ACC112 (cell line): ENCODE results near the gene SPACDR.
"Not testable (repeated sequence)": the region's sequence is repeated elsewhere in the genome, so short reads cannot be mapped to it uniquely, and the experiment has no call there.

Experiments
- H2AFZ ChIP-seq: fragments of 200-600 bp; sonication (generic); one replicate; pipeline ENCODE4 v1.6.0; 2017; ENCODE audit warnings: antibody characterized with exemption, low read length; ENCODE audit not compliant: unreplicated experiment
- H3K27ac ChIP-seq: fragments of 200-600 bp; sonication (generic); 2 replicates; pipeline ENCODE4 v1.5.1; 2014; ENCODE audit warnings: low read depth, mild to moderate bottlenecking, antibody characterized with exemption, low read length, moderate library complexity
- H3K27me3 ChIP-seq: fragments of 200-600 bp; sonication (generic); 2 replicates; pipeline ENCODE4 v1.6.1; 2014; ENCODE audit warnings: mild to moderate bottlenecking, antibody characterized with exemption, low read length, moderate library complexity, mixed read lengths; ENCODE audit not compliant: insufficient read depth
- H3K36me3 ChIP-seq: fragments of 200-600 bp; sonication (generic); 2 replicates; pipeline ENCODE4 v1.6.1; 2016; ENCODE audit warnings: mild to moderate bottlenecking, antibody characterized with exemption, low read length, moderate library complexity, mixed read lengths; ENCODE audit not compliant: insufficient read depth
- H3K4me1 ChIP-seq: fragments of 200-600 bp; sonication (generic); one replicate; pipeline ENCODE4 v1.6.1; 2016; ENCODE audit warnings: low read length, mixed read lengths; ENCODE audit not compliant: insufficient read depth, unreplicated experiment, control insufficient read depth
- H3K4me3 ChIP-seq: fragments of 200-600 bp; sonication (generic); 2 replicates; pipeline ENCODE4 v1.5.1; 2014; ENCODE audit warnings: mild to moderate bottlenecking, low read depth, low read length
- H3K79me2 ChIP-seq: fragments of 200-600 bp; sonication (generic); one replicate; pipeline ENCODE4 v1.6.0; 2016; ENCODE audit warnings: low read length; ENCODE audit not compliant: control insufficient read depth, unreplicated experiment, insufficient read depth

SPACDR gene

DNA sequence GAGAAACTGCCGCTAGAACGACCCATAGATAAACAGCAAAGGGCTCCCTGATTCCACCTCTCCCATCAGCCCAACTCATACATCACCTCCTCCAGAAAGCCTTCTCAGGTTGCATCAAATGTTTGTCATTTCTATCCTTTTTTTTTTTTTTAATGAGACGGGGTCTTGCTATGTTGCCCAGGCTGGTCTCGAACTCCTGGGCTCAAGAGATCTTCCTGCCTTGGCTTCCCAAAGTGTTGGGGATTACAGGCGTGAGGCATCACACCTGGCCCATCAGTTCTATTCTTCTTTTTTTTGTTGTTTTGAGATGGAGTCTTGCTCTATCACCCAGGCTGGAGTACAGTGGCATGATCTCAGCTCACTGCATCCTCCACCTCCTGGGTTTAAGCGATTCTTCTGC, 7.0 kb downstream of the SPACDR start:
- Histone ChIP-seq H3K36me3 (no peaks in the 10 kb centered on the region), H3K4me3 (no peak overlapping the region), H3K4me1 (no peaks in the 10 kb centered on the region), H3K79me2 (no peaks in the 10 kb centered on the region), H2AFZ (no peak overlapping the region), H3K27me3 (no peaks in the 10 kb centered on the region), H3K27ac (no peak overlapping the region)

DNA sequence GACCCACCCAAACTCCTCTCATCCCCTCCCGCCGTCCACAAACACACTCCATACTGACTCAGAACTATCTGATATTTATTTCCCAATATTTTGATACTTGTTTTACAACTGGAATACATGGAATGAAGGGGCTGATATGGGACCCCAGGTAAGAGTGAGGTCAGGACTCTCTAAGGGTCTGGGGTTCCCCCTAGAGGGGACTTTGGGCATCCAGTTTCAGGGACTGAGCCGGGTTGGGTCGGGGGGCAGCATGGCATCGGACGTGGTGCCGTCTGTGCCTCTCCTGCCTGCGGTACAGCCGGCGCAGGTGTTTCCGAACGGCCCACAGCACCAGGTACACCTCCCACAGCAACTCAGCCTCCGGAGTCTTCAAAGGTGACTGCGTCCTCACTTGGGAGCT, 7.5 kb downstream of the SPACDR start:
- Histone ChIP-seq H3K4me3 (no peak overlapping the region), H3K27me3 (no peaks in the 10 kb centered on the region), H2AFZ (no peak overlapping the region), H3K27ac (no peak overlapping the region), H3K79me2 (no peaks in the 10 kb centered on the region), H3K36me3 (no peaks in the 10 kb centered on the region), H3K4me1 (no peaks in the 10 kb centered on the region)

DNA sequence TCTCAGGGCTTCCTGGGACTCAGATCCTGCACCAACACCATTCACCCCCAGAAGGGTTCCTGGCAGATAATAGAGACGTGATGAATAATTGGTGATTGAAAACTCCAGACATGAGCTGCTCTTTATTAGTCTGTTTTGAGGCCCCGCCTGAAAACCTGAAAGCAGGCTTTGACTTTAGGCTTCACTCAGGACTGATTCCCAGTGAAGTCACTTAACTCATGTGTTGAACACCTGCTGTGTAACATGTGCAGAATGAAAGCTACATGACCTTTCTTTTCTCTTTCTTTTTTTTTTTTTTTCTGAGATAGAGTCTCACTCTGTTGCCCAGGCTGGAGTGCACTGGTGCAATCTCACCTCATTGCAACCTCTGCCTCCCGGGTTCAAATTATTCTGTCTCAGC, 8.9 kb downstream of the SPACDR start:
- no peaks in the 10 kb centered on the region for H3K27me3 ChIP-seq

DNA sequence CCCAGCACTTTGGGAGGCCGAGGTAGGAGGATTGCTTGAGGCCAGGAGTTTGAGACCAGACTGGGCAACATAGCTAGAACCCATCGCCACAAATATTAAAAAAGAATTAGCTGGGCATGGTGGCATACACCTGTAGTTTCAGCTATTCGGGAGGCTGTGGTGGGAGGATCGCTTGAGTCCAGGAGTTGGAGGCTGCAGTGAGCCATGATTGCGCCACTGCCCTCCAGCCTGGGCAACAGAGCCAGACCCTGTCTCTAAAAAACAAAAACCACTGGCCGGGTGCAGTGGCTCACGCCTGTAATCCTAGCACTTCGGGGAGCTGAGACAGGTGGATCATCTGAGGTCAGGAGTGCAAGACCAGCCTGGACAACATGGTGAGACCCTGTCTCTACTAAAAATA, 10.2 kb downstream of the SPACDR start:
- H3K4me3 ChIP-seq: not testable (repeated sequence)

More for the DNA sequence above, 8.9 kb downstream of the SPACDR start:
- H3K36me3 ChIP-seq: no peaks in the 10 kb centered on the region
- H2AFZ ChIP-seq: no peak overlapping the region
- H3K79me2 ChIP-seq: no peaks in the 10 kb centered on the region
- no peak overlapping the region for H3K4me3 ChIP-seq
- no peak overlapping the region for H3K27ac ChIP-seq
- H3K4me1 ChIP-seq: no peaks in the 10 kb centered on the region

DNA sequence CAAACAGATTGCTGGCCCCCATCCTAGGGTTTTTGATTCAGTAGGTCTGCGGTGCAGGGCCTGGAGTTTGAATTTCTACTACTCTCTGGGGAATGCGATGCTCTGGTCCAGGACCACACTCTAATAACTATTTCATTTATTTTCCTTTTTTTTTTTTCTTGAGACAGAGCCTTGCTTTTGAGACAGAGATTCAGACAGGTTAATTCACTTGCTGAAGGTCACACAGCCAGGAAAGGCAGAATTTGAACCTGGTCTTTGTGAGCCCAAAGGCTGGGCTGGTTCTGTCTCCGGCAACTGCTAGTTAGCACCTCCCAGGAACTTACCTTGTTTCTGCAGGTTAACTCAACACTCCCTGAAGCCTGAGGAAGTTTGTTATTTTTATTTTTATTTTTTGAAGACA, 11.5 kb downstream of the SPACDR start:
- no peaks in the 10 kb centered on the region for H3K79me2 ChIP-seq
- no peaks in the 10 kb centered on the region for H3K36me3 ChIP-seq
- H3K4me3 ChIP-seq: no peak overlapping the region
- no peak overlapping the region for H2AFZ ChIP-seq
- no peaks in the 10 kb centered on the region for H3K27me3 ChIP-seq
- peaks cover 2% of the 10 kb centered on the region for H3K4me1 ChIP-seq
- H3K27ac ChIP-seq: no peak overlapping the region

More for the DNA sequence above, 10.2 kb downstream of the SPACDR start:
- H3K27ac ChIP-seq, H3K36me3 ChIP-seq, H3K4me1 ChIP-seq, H3K79me2 ChIP-seq, H3K27me3 ChIP-seq, H2AFZ ChIP-seq: not testable (repeated sequence)

DNA sequence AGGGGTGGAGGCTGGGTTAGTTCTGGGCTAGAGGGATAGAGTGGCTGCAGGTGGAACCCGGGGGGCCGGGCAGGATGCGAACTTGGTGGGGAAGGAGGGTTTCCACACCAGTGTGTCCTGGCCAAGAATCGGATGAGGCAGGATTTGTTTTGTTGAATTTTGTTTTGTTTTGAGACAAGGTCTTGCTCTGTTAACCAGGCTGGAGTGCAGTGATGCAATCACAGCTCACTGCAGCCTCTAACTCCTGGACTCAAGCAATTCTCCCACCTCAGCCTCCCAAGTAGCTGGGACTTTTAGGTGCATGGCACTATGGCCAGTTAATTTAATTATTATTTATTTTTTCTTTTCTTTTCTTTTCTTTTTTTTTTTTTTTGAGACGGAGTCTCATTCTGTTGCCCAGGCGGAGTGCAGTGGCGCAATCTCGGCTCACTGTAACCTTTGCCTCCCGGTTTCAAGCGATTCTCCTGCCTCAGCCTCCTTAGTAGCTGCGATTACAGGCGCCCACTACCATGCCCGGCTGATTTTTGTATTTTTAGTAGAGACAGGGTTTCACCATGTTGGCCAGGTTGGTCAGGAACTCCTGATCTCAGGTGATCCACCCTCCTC, 14.8 kb downstream of the SPACDR start:
- H3K27ac ChIP-seq: no peak overlapping the region
- H3K79me2 ChIP-seq: no peaks in the 10 kb centered on the region
- H3K36me3 ChIP-seq: no peaks in the 10 kb centered on the region
- H3K4me1 ChIP-seq: peaks cover 24% of the 10 kb centered on the region
- no peak overlapping the region for H3K4me3 ChIP-seq
- H2AFZ ChIP-seq: no peak overlapping the region
- no peaks in the 10 kb centered on the region for H3K27me3 ChIP-seq

DNA sequence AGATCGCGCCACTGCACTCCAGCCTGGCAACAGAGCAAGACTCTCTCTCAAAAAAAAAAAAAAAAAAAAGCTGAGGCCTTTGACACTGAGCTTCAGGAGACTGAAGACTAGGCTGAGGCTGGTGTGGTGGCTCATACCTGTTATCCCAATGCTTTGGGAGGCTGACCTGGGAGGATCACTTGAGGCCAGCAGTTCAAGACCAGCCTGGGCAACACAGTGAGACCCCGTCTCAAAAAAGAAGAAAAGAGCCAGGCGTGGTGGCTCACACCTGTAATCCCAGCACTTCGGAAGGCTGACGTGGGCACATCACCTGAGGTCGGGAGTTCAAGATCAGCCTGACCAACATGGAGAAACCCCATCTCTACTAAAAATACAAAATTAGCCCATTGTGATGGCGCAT, 16.7 kb downstream of the SPACDR start:
- H3K4me3 ChIP-seq, H2AFZ ChIP-seq, H3K79me2 ChIP-seq, H3K36me3 ChIP-seq, H3K27ac ChIP-seq, H3K27me3 ChIP-seq: not testable (repeated sequence)
- peaks cover 32% of the 10 kb centered on the region for H3K4me1 ChIP-seq

DNA sequence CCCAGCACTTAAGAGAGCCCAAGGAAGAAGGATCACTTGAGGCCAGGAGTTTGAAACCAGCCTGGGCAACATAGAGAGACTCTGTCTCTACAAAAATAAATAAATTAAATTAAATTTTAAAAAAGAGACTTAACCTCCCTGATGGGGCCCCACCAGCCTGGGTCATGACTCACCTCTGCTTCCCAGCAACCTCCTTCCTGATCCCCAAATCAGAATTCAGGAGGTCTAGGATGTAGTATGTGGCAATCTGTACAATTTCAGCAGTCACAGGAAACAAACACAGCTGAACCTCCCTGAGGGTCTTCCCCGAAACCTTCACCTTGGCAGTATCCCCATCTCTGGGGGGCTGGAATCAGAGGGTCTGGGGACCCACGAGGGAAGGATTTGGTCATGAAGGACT, 18.0 kb downstream of the SPACDR start:
- Histone ChIP-seq H3K4me1 (peaks cover 32% of the 10 kb centered on the region), H3K27ac (peak overlapping the region; percentile 70), H3K4me3 (no peak overlapping the region), H3K27me3 (no peaks in the 10 kb centered on the region), H3K36me3 (no peaks in the 10 kb centered on the region), H3K79me2 (no peaks in the 10 kb centered on the region), H2AFZ (no peak overlapping the region)

DNA sequence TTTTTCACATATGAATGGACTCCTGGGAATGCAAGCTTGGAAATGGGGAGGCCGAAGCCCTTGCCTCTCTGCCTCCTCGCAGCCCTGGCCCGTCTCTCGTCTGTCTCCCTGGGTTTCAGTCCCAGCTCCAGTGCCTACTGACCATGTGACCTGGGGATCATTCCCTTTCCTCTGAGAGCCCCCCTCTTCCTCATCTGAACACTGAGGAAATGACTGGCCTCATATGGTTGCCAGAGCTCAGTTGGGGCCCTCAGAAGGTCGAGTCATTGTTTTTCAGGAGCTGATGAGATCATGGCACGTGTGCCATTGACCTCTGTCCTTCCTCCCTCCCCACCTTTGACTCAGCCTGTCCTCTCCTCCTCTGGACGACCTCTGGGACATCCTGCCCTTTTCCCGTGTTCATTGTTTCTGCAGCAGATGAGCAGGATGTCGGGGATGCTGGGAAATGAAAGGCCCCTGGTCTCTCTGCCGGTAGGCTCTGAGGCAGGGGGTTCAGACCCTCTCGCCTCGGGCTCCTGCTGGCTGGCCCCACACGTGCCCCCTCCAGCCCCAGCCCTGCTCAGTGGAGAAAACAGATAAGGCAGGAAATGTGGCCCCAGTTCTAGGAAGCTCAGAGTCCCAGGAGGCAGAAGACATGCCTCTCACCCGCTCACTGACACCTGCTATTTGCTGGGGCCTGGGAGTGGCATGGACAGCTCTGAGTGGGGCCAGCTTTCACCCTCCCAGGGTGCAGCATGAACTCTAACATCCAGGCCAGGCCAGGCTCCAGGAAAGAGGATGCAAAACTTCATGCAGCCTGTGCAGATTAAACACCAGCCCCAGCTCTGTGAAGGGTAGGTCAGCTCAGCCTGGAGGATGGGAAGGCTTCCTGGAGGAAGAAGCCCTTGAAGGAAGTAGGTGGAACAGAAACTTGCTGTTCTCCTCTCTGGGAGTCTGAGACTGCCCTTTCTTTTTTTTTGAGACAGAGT, 19.5 kb downstream of the SPACDR start:
- H2AFZ ChIP-seq: peak overlapping the region; percentile 17
- no peaks in the 10 kb centered on the region for H3K27me3 ChIP-seq
- no peaks in the 10 kb centered on the region for H3K36me3 ChIP-seq
- no peaks in the 10 kb centered on the region for H3K79me2 ChIP-seq
- H3K27ac ChIP-seq: peak overlapping the region; percentile 71
- peaks cover 32% of the 10 kb centered on the region for H3K4me1 ChIP-seq
- no peak overlapping the region for H3K4me3 ChIP-seq

DNA sequence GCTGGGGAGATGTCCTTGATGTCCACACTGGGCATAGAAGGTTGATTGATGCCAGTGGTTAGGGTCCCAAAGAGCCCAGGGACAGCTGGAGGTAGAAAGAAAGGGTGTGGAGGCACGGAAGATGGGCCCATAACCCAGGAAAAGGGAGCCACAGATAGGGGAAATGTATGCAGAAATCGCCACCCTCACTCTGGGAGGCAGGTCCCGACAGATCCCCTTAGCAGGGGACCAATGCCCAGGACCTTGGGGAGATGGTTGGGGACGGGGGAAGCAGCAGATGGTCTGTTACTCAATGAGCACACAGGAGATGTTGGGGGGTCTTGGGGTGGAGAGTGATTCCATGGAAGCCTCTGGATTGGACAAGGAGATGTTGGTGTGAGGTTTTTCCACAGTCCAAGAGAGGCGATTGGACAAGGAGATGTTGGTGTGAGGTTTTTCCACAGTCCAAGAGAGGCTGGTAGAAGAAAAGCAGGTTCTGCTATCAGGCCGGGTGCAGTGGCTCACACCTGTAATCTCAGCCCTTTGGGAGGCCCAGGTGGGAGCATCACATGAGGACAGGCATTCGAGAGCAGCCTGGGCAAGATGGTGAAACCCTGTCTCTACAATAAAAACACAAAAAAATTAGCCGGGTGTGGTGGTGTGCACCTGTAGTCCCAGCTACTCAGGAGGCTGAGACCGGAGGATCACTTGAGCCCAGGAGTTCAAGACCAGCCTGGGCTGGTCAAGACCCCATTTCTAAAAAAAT, 20.8 kb downstream of the SPACDR start:
- Histone ChIP-seq H3K27me3 (no peaks in the 10 kb centered on the region), H3K36me3 (no peaks in the 10 kb centered on the region), H3K4me1 (peaks cover 30% of the 10 kb centered on the region), H3K79me2 (no peaks in the 10 kb centered on the region), H3K27ac (no peak overlapping the region), H3K4me3 (no peak overlapping the region), H2AFZ (no peak overlapping the region)
